DOHH2 (cell line): ENCODE measurements around the gene MUC5B.

Experiments
- CTCF ChIP-seq: fragments of 200-600 bp; sonication (generic); IDR thresholded peaks from one replicate; pipeline ENCODE4 v1.5.1; 2014; ENCODE audit warnings: antibody characterized with exemption, mild to moderate bottlenecking, low read depth, low read length; ENCODE audit not compliant: poor library complexity, severe bottlenecking
- EZH2phosphoT487 ChIP-seq: fragments of 200-600 bp; sonication (generic); IDR thresholded peaks from 2 replicates; pipeline ENCODE4 v1.6.1; 2017; ENCODE audit warnings: borderline replicate concordance, mild to moderate bottlenecking, antibody characterized with exemption, low read length, moderate library complexity, mixed read lengths

- TF ChIP-seq CTCF (no peak), EZH2phosphoT487 (no peak)
Observed at GRCh38 chr11:1296287-1296686, 73.4 kb downstream of the MUC5B start.
